Parathyroid adenoma (tissue), 2 donors: ENCODE data around the gene SUCLG2.

Source experiments
- H2AFZ ChIP-seq: fragments of 300-600 bp; sonication (generic); one replicate; pipeline ENCODE4 v1.7.0; 2017; ENCODE audit warnings: antibody characterized with exemption, mild to moderate bottlenecking
- H3K27ac ChIP-seq: fragments of 300-600 bp; sonication (generic); one replicate; pipeline ENCODE4 v1.7.0; 2017
- H3K27me3 ChIP-seq: fragments of 300-600 bp; sonication (generic); one replicate; pipeline ENCODE4 v1.7.0; 2017; ENCODE audit warnings: low read length; ENCODE audit not compliant: control insufficient read depth, insufficient read depth
- H3K36me3 ChIP-seq: fragments of 300-600 bp; sonication (generic); one replicate; pipeline ENCODE4 v1.7.0; 2017; ENCODE audit warnings: low read length; ENCODE audit not compliant: control insufficient read depth, insufficient read depth
- H3K4me1 ChIP-seq: fragments of 300-600 bp; sonication (generic); one replicate; pipeline ENCODE4 v1.7.0; 2017; ENCODE audit warnings: control low read depth
- H3K4me2 ChIP-seq: fragments of 300-600 bp; sonication (generic); one replicate; pipeline ENCODE4 v1.7.0; 2017; ENCODE audit warnings: low read length
- H3K4me3 ChIP-seq: fragments of 300-600 bp; sonication (generic); one replicate; pipeline ENCODE4 v1.7.0; 2017; ENCODE audit warnings: low read depth, low read length
- H3K79me2 ChIP-seq: fragments of 300-600 bp; sonication (generic); one replicate; pipeline ENCODE4 v1.7.0; 2017; ENCODE audit warnings: control low read depth
- H3K9ac ChIP-seq: fragments of 300-600 bp; sonication (generic); one replicate; pipeline ENCODE4 v1.7.0; 2017; ENCODE audit warnings: mild to moderate bottlenecking
- H3K9me3 ChIP-seq: fragments of 300-600 bp; sonication (generic); one replicate; pipeline ENCODE4 v1.7.0; 2017; ENCODE audit warnings: low read length; ENCODE audit not compliant: control insufficient read depth
- CTCF ChIP-seq: fragments of 300-600 bp; sonication (generic); IDR thresholded peaks from one replicate; pipeline ENCODE4 v1.7.0; 2017; ENCODE audit warnings: antibody characterized with exemption, mild to moderate bottlenecking
- donor health status: primary hyperparathyroidism.

Gene SUCLG2

GRCh38 chr3:67620869-67621268, 33.5 kb downstream of the SUCLG2 start:
- H3K27me3 ChIP-seq: no peaks in the 10 kb centered on the region
- H3K4me2 ChIP-seq: no peak overlapping the region
- no peaks in the 10 kb centered on the region for H3K36me3 ChIP-seq
- no peak overlapping the region for H2AFZ ChIP-seq
- no peak overlapping the region for H3K4me3 ChIP-seq
- H3K9ac ChIP-seq: no peak overlapping the region
- H3K79me2 ChIP-seq: no peaks in the 10 kb centered on the region
- no peak for TF ChIP-seq CTCF
- no peaks in the 10 kb centered on the region for H3K4me1 ChIP-seq
- no peak overlapping the region for H3K27ac ChIP-seq
- no peaks in the 10 kb centered on the region for H3K9me3 ChIP-seq

- Histone ChIP-seq H3K27ac (no peak overlapping the region), H3K27me3 (no peaks in the 10 kb centered on the region), H3K36me3 (no peaks in the 10 kb centered on the region), H3K4me2 (no peak overlapping the region), H3K9me3 (no peaks in the 10 kb centered on the region), H3K9ac (no peak overlapping the region), H2AFZ (no peak overlapping the region), H3K79me2 (no peaks in the 10 kb centered on the region), H3K4me3 (no peak overlapping the region), H3K4me1 (no peaks in the 10 kb centered on the region)
- no peak for TF ChIP-seq CTCF
Measured at GRCh38 chr3:67619991-67620390, 34.4 kb downstream of the SUCLG2 start.

GRCh38 chr3:67617518-67617917, 36.9 kb downstream of the SUCLG2 start:
- no peak for TF ChIP-seq CTCF
- Histone ChIP-seq H3K4me1 (no peaks in the 10 kb centered on the region), H3K9ac (no peak overlapping the region)

GRCh38 chr3:67616046-67616445, 38.4 kb downstream of the SUCLG2 start:
- no peak overlapping the region for H3K4me3 ChIP-seq
- H3K4me2 ChIP-seq: no peak overlapping the region
- TF ChIP-seq CTCF: no peak
- H3K4me1 ChIP-seq: no peaks in the 10 kb centered on the region
- no peaks in the 10 kb centered on the region for H3K36me3 ChIP-seq
- no peak overlapping the region for H3K9ac ChIP-seq
- H3K9me3 ChIP-seq: no peaks in the 10 kb centered on the region
- H3K79me2 ChIP-seq: peaks cover 4% of the 10 kb centered on the region
- H3K27me3 ChIP-seq: no peaks in the 10 kb centered on the region
- no peak overlapping the region for H2AFZ ChIP-seq
- H3K27ac ChIP-seq: no peak overlapping the region

More at GRCh38 chr3:67617518-67617917, 36.9 kb downstream of the SUCLG2 start:
- peaks cover 4% of the 10 kb centered on the region for H3K79me2 ChIP-seq
- H2AFZ ChIP-seq: no peak overlapping the region
- H3K4me3 ChIP-seq: no peak overlapping the region
- no peaks in the 10 kb centered on the region for H3K36me3 ChIP-seq
- no peaks in the 10 kb centered on the region for H3K9me3 ChIP-seq
- H3K4me2 ChIP-seq: no peak overlapping the region
- H3K27me3 ChIP-seq: no peaks in the 10 kb centered on the region
- no peak overlapping the region for H3K27ac ChIP-seq

- peaks cover 4% of the 10 kb centered on the region for H3K79me2 ChIP-seq
- no peaks in the 10 kb centered on the region for H3K36me3 ChIP-seq
- H3K4me2 ChIP-seq: no peak overlapping the region
- no peak for TF ChIP-seq CTCF
- no peak overlapping the region for H3K27ac ChIP-seq
- no peaks in the 10 kb centered on the region for H3K4me1 ChIP-seq
- no peaks in the 10 kb centered on the region for H3K27me3 ChIP-seq
- no peak overlapping the region for H2AFZ ChIP-seq
- no peaks in the 10 kb centered on the region for H3K9me3 ChIP-seq
- H3K9ac ChIP-seq: no peak overlapping the region
- H3K4me3 ChIP-seq: no peak overlapping the region
Measured at GRCh38 chr3:67614195-67614594, 40.2 kb downstream of the SUCLG2 start.
